Measurements from ENCODE around the gene NGRN.

NGRN gene, protein sequence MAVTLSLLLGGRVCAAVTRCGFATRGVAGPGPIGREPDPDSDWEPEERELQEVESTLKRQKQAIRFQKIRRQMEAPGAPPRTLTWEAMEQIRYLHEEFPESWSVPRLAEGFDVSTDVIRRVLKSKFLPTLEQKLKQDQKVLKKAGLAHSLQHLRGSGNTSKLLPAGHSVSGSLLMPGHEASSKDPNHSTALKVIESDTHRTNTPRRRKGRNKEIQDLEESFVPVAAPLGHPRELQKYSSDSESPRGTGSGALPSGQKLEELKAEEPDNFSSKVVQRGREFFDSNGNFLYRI

DNA sequence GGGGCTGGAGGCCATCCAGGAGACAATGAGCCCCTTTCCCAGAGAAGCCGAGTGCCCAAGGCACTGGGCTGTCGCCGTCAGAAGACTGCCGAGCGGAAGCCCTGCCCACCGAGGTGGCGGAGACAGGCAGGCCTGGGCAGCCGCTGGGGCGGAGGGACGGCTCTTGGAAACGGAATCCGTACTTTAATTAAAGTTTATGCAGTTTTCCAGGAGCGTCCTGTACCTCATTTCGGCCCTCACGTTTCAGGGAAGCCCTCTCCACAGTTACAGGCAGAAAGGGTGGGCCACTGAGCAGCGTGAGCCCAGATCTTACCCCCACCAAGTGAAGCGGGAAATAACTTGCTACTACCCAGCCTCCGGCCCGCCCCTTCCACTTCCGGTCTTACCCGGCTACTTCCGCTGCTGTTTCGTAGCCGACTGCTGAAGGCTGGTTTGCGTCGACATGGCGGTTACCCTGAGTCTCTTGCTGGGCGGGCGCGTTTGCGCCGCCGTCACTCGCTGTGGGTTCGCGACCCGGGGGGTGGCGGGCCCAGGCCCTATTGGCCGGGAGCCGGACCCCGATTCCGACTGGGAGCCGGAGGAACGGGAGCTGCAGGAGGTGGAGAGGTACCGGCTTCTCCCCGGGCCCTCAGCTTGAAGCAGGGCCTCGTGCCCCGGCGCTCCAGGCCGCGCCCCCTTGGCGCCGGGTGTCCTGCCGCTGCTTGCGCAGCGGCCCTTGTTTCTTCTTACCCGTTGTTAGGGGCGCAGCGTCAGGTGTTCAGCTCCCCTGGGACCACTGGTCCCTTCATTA, at the start of gene NGRN:
Gene NGRN, plus strand, starts transcription at position 402 of the 790 bp plus-strand sequence. Its CDS starts 41 bp downstream, at position 443.
- peak; percentile 60 to 96 (median 91) for DNase-seq

GRCh38 chr15:90217671-90218394, 47.6 kb upstream of the NGRN start:
- DNase-seq, result no peak

DNA sequence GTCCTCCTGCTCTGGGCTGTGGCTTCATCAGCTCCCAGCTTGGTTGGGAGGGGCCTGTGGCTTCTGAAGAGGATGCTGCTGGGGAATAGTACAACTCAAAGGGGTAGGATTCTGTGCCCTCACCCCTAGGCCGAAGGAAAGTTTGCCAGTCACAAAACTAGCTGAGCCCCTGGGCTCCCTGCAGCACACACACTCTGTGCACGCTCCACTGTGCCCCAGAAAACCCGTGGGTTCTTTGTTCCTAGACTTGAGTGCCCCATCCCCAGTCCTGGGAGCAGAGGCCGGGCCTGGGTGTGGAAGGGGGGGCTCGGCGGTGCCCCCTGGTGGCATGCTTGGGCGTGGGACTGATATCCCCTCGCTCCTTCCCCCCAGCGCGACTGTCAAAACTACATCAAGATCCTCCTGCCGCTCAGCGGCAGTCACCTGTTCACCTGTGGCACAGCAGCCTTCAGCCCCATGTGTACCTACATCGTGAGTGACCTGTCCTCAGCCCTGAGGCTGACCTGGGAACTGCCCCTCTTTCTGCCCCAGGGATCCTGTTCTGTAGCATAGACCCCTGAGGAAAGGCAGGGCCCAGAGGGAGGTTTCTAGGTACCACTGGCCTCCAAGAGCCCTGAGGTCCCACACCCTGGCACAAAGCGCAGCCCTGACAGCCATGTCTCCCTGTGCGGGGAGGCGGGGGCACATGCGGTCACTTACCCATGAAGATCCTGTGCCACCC, 45.9 kb upstream of the NGRN start:
- DNase-seq, result peak in 5 of 14 donors; percentile 10 to 33 (median 13)

- DNase-seq, result peak in 13 of 14 donors; percentile 8 to 77 (median 61)
These were observed 44.1 kb upstream of the NGRN start for GRCh38 chr15:90221246-90221900.

- no peak for DNase-seq
These were observed 42.9 kb upstream of the NGRN start for GRCh38 chr15:90222547-90222946.

DNA sequence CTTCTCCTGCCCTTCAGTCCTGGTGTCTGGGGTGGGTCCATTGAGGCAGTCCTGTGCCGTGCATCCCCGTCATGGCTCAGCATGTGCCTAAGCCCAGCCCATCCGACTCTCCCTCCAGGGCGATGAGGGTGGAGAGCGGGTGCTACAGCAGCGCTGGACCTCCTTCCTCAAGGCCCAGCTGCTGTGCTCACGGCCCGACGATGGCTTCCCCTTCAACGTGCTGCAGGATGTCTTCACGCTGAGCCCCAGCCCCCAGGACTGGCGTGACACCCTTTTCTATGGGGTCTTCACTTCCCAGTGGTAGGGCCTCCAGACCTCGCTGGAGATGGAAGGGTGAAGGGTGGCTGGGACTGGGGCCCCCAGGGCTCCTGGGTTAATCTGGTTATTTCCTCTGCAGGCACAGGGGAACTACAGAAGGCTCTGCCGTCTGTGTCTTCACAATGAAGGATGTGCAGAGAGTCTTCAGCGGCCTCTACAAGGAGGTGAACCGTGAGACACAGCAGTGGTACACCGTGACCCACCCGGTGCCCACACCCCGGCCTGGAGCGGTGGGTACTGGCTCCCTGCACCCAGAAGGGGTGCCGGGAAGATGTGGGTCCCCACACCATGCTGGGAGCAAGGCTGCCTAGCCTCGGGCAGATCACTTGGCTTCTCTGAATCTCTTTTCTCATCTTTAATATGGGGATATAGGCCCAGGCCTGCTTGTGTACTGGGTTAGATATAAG, 41.9 kb upstream of the NGRN start:
- DNase-seq, result no peak

DNA sequence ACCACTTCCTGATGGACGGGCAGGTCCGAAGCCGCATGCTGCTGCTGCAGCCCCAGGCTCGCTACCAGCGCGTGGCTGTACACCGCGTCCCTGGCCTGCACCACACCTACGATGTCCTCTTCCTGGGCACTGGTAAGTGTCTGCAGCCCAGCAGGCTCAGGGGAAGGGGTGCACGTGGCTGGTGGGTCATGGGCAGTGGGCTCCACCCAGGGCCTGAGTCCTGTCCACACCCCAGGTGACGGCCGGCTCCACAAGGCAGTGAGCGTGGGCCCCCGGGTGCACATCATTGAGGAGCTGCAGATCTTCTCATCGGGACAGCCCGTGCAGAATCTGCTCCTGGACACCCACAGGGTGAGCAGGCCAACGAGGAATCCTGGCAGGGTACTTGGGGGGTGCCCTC, 40.4 kb upstream of the NGRN start:
- no peak for DNase-seq

- no peak for DNase-seq
These were observed 39.8 kb upstream of the NGRN start for GRCh38 chr15:90225504-90226234.

- no peak for DNase-seq
These were observed 38.1 kb upstream of the NGRN start for GRCh38 chr15:90227336-90227735.

DNA sequence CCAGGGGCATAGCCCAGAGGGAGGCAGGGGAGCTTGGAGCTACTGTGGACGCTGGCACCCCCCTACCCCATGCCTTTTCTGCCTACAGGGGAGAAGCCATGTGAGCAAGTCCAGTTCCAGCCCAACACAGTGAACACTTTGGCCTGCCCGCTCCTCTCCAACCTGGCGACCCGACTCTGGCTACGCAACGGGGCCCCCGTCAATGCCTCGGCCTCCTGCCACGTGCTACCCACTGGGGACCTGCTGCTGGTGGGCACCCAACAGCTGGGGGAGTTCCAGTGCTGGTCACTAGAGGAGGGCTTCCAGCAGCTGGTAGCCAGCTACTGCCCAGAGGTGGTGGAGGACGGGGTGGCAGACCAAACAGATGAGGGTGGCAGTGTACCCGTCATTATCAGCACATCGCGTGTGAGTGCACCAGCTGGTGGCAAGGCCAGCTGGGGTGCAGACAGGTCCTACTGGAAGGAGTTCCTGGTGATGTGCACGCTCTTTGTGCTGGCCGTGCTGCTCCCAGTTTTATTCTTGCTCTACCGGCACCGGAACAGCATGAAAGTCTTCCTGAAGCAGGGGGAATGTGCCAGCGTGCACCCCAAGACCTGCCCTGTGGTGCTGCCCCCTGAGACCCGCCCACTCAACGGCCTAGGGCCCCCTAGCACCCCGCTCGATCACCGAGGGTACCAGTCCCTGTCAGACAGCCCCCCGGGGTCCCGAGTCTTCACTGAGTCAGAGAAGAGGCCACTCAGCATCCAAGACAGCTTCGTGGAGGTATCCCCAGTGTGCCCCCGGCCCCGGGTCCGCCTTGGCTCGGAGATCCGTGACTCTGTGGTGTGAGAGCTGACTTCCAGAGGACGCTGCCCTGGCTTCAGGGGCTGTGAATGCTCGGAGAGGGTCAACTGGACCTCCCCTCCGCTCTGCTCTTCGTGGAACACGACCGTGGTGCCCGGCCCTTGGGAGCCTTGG, 37.4 kb upstream of the NGRN start:
- DNase-seq, result no peak

- DNase-seq, result no peak
These were observed 36.5 kb upstream of the NGRN start for GRCh38 chr15:90228960-90229359.

- DNase-seq, result peak in 8 of 14 donors; percentile 29 to 52 (median 40)
These were observed 35.4 kb upstream of the NGRN start for GRCh38 chr15:90230071-90230494.

- no peak for DNase-seq
These were observed 34.9 kb upstream of the NGRN start for GRCh38 chr15:90230610-90231009.

DNA sequence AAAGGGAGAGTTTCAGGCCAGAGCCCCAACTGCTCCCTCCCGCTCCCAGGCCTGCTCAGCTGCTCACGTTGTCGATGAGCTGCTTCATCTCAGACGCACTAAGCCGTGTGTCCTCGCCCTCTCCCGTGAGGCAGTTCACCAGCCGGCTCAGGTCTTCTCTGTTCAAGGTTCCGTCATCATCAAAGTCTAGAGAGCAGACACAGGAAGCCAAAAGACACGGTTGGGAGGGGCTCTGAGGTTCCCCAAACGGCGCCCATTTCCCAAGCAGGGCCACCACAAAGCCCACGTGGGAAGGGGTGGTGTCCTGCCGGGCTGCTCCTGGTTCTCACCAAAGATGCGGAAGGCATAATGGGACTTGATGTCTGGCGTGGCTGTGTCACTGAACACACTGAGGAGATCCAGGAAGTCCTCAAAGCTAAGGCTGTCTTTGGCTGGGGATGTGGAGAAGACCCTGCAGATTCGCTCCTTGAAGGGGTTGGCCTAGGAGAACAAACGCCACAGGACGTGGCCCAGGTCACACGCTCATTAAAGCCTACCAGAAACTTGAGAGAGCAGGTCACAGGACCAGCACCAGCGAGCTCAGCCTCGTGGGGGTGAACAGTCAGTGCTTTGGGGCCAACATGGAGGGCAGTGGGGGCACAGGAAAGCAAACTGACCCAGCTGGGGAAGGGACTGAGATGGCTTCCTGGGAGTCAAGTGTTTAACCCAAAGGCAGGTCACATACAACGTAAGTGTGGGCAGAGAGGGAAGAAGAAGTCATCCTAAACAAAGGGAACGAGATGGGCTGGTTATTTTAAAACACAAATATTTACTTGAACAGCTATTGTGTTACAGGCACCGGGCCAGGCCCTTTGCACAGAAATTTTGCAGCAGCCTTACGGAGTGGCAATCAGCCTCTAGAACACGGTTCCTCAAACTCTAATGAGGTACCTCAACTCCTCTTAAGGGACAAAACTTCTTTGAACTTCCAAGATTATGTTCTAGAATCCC, 34.1 kb upstream of the NGRN start:
- DNase-seq, result peak in 2 of 14 donors; percentile 24 to 59

GRCh38 chr15:90232196-90232595, 33.3 kb upstream of the NGRN start:
- no peak for DNase-seq

DNA sequence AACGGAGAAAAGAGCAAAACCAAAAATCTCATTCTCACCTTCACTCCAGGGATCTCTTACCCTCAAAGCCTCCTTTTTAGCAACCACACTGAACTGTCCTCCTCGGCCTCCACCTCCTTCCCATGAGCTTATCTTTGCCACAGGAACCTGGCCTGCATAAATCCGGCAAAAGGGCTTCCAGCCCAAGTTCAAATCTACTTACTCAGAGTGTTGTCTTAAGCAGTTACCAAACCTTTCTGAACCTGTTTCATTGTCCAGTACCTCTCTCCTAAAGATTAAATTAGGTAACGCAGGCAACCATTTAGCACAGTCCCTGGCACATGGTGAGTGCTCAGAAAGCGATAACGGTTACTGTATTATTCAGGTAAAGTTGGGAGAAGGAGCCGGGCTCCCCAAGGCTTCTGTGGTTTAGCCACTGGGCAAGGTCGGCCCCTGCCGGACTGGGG, 32.5 kb upstream of the NGRN start:
- DNase-seq, result no peak

DNA sequence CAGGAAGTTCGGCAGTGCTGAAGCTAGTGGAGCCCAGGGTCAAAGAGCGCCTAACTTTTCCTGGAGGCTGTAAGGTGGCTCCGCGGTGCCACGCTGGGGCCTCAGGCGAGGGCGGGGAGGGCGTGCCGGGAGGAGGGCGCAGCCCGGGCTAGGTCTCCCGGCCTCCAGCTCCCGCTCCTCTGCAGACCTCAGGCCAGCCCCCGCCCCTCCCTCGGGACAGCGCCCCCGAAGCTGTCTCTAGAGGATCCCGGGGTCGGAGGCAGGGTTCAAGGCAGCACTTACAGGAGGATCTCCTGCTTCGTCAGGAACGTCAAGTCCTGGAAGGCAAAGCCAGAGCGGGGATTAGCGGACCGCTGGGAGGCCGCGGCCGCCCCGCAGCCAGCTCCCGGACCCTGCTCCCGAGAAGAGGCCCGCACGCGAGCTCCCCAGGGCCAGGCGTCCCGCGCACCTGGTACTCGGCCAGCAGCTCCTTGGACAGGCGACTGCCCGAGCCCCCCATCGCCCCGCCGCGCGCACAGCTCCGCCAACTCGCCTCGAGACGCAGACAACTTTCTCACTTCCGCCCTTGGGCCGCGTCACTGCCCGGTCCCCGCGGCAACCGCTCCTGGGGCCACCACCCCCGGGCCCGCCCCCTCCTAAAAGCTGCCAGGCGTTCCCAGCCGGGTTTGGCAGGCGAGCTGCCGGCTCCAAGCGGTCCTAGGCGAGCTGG, 31.9 kb upstream of the NGRN start, which contains the start of gene CIB1:
Gene CIB1, minus strand, starts transcription at position 555 of the 709 bp plus-strand sequence. Its CDS starts 56 bp downstream, at position 499.
- DNase-seq, result peak in 13 of 14 donors; percentile 49 to 99 (median 93)
